Endothelial cell of umbilical vein (primary cell): ENCODE data around the gene IQGAP1. TPM values are rescaled to one million over a fixed set of nuclear protein-coding genes. Genes with fewer than 3 reads are reported as not detected.

Experiments
- BruUV-seq: library from RNA; stranded (reverse); fragments of 400-500 nt; replicated peaks from 2 replicates; lab custom pipeline; 2021; lab: Mats Ljungman, UMichigan
- CTCF ChIA-PET: fragments of 300-600, 350-600 bp; sonication (Branson Sonifier 250); formaldehyde crosslinking; loops from one replicate; lab custom pipeline; 2021; ENCODE audit warnings: antibody characterized with exemption, inconsistent platforms; lab: Charles Lee
- POLR2A ChIA-PET: fragments of 300-600, 350-600 bp; sonication (Branson Sonifier 250); formaldehyde crosslinking; loops from one replicate; lab custom pipeline; 2021; ENCODE audit warnings: antibody characterized with exemption, inconsistent platforms; lab: Charles Lee
- DNase-seq: peaks from one replicate; pipeline ENCODE4 v3.0.0-alpha.2; 2011; ENCODE audit warnings: low read depth, low spot score
- FAIRE-seq: peaks from 2 replicates; lab custom pipeline; 2011; peaks lifted over from hg19 to GRCh38; lab: Jason Lieb, UNC
- H2AFZ ChIP-seq: 2 replicates; pipeline ENCODE4 v1.6.0; 2012; ENCODE audit warnings: low read depth, low read length, control low read depth, inconsistent platforms
- H3K27ac ChIP-seq: 2 replicates; pipeline ENCODE4 v1.5.1; 2011; ENCODE audit warnings: low read depth, mild to moderate bottlenecking, control low read depth, low read length, moderate library complexity; ENCODE audit not compliant: insufficient read depth
- H3K27me3 ChIP-seq, 2 experiments: 2 replicates each; pipeline versions ENCODE4 v1.6.0 to v1.6.1; 2011; ENCODE audit warnings: low read length in 2 of 2, mixed read lengths in 1 of 2; ENCODE audit not compliant: control insufficient read depth in 2 of 2, insufficient read depth in 2 of 2
- H3K36me3 ChIP-seq, 2 experiments: 2 replicates in 1 of 2; 3 replicates in 1 of 2; pipeline ENCODE4 v1.5.1; 2011; ENCODE audit warnings: low read length in 2 of 2, mild to moderate bottlenecking in 1 of 2, moderate library complexity in 1 of 2; ENCODE audit not compliant: control insufficient read depth in 2 of 2, insufficient read depth in 2 of 2; ENCODE audit errors: extremely low read depth in 1 of 2
- H3K4me1 ChIP-seq: 3 replicates; pipeline ENCODE4 v1.5.1; 2011; ENCODE audit warnings: mild to moderate bottlenecking, low read length; ENCODE audit not compliant: control insufficient read depth, insufficient read depth; ENCODE audit errors: extremely low read depth
- H3K4me2 ChIP-seq: 2 replicates; pipeline ENCODE4 v1.6.1; 2011; ENCODE audit warnings: low read length, control low read depth, mixed read lengths; ENCODE audit not compliant: insufficient read depth
- H3K4me3 ChIP-seq, 3 experiments: fragments of 200-600 bp in 1 of 3; sonication (generic), shearing (Covaris generic) in 1 of 3; replicated peaks in 1 of 3; 2 replicates each; pipeline ENCODE4 v1.5.1; 2011 to 2016; ENCODE audit warnings: control low read depth in 3 of 3, low read length in 3 of 3, mild to moderate bottlenecking in 2 of 3, inconsistent platforms in 1 of 3, low read depth in 1 of 3, moderate library complexity in 1 of 3; ENCODE audit not compliant: insufficient read depth in 1 of 3
- H3K79me2 ChIP-seq: 2 replicates; pipeline ENCODE4 v1.6.0; 2012; ENCODE audit warnings: low read length, inconsistent platforms; ENCODE audit not compliant: control insufficient read depth, insufficient read depth
- H3K9ac ChIP-seq: replicated peaks from 2 replicates; pipeline ENCODE3; 2011; ENCODE audit warnings: low read length, control low read depth; ENCODE audit not compliant: insufficient read depth; ENCODE audit errors: extremely low read depth
- H3K9me1 ChIP-seq: replicated peaks from 3 replicates; pipeline ENCODE4 v1.6.0; 2011; ENCODE audit warnings: mild to moderate bottlenecking, low read length; ENCODE audit not compliant: control insufficient read depth, insufficient read depth; ENCODE audit errors: extremely low read depth
- H3K9me3 ChIP-seq: replicated peaks from 2 replicates; pipeline ENCODE4 v1.5.1; 2012; ENCODE audit warnings: low read length, inconsistent platforms; ENCODE audit not compliant: control insufficient read depth, insufficient read depth
- H4K20me1 ChIP-seq: replicated peaks from 2 replicates; pipeline ENCODE3; 2011; ENCODE audit warnings: mild to moderate bottlenecking, low read length; ENCODE audit not compliant: control insufficient read depth, insufficient read depth; ENCODE audit errors: extremely low read depth
- CTCF ChIP-seq, 2 donors: IDR thresholded peaks; 1 replicate in 1 of 2; 2 replicates in 1 of 2; pipeline ENCODE4 v1.5.1; 2011; ENCODE audit warnings: low read length in 2 of 2, mild to moderate bottlenecking in 2 of 2, moderate library complexity in 2 of 2, control low read depth in 1 of 2, inconsistent platforms in 1 of 2, low read depth in 1 of 2; ENCODE audit not compliant: insufficient read depth in 1 of 2; ENCODE audit errors: extremely low read depth in 1 of 2
- EZH2 ChIP-seq: IDR thresholded peaks from 2 replicates; pipeline ENCODE4 v1.6.1; 2012; ENCODE audit warnings: borderline replicate concordance, low read depth, mild to moderate bottlenecking, moderate library complexity, low read length, inconsistent platforms; ENCODE audit not compliant: severe bottlenecking
- FOS ChIP-seq: IDR thresholded peaks from 2 replicates; pipeline ENCODE4 v1.6.1; 2011; ENCODE audit warnings: mild to moderate bottlenecking, low read length, moderate library complexity, borderline replicate concordance; ENCODE audit not compliant: insufficient read depth
- GATA2 ChIP-seq: IDR thresholded peaks from 2 replicates; pipeline ENCODE4 v1.7.0; 2011; ENCODE audit warnings: low read depth, mild to moderate bottlenecking, moderate library complexity, mixed read lengths, low read length; ENCODE audit not compliant: insufficient read length, insufficient read depth
- JUN ChIP-seq: IDR thresholded peaks from 2 replicates; pipeline ENCODE4 v1.6.1; 2011; ENCODE audit warnings: borderline replicate concordance, low read depth; ENCODE audit not compliant: insufficient read length, insufficient read depth
- MAX ChIP-seq: IDR thresholded peaks from 2 replicates; pipeline ENCODE4 v1.6.1; 2011; ENCODE audit not compliant: insufficient read depth, insufficient read length
- MYC ChIP-seq: IDR thresholded peaks from one replicate; pipeline ENCODE4 v1.6.1; 2011; ENCODE audit warnings: mild to moderate bottlenecking, low read depth, low read length
- POLR2A ChIP-seq: IDR thresholded peaks from 2 replicates; pipeline ENCODE4 v1.6.1; 2012; ENCODE audit warnings: low read depth, mild to moderate bottlenecking, control low read depth, low read length
- POLR2AphosphoS5 ChIP-seq: IDR thresholded peaks from 2 replicates; pipeline ENCODE4 v1.6.1; 2012; ENCODE audit warnings: low read depth, mild to moderate bottlenecking, control low read depth, low read length, moderate library complexity; ENCODE audit not compliant: insufficient read depth
- dilution Hi-C: fragments of 300-500 bp; cut with MboI; formaldehyde crosslinking; loops from one replicate; pipeline ENCODE4 v1.15.0; 2019; ENCODE audit warnings: low sequenced_read_pairs; ENCODE audit not compliant: extremely low pct_ligation_motif_present
- intact Hi-C: fragments of 100-400 bp; cut with micrococcal nuclease; formaldehyde crosslinking; loops from one replicate; pipeline ENCODE4 v1.10.0; 2022
- polyA plus RNA-seq, 4 experiments: library from polyadenylated mRNA; depleted of rRNA in 3 of 4; stranded (reverse) in 3 of 4; unstranded in 1 of 4; fragments of >200 nt; gene quantifications; 2 replicates each; pipeline versions ENCODE4 v1.2.1 to v1.2.3, GENCODE V29; 2011 to 2012; ENCODE audit warnings: missing spikeins in 1 of 4
- total RNA-seq: library from RNA; stranded (reverse); gene quantifications from 2 replicates; pipeline ENCODE4 v1.2.3, GENCODE V29; 2021

Gene IQGAP1
- total and polyA plus RNA-seq, 2 donors (not counting 3 experiments of a cell fraction or from before 2014, with no cell fraction given), result 82.2 to 258 TPM

GRCh38 chr15:90358124-90359033 is 29.7 kb upstream of the IQGAP1 start:
- POLR2A ChIA-PET, result no interaction called here
- dilution Hi-C loops, result no loop called here
- no peaks in the 10 kb centered on the region for H3K36me3 ChIP-seq
- FAIRE-seq, result peak; percentile 68
- no peaks in the 10 kb centered on the region for H4K20me1 ChIP-seq
- no TSS peak for BruUV-seq
- no peaks in the 10 kb centered on the region for H3K27me3 ChIP-seq
- no peak overlapping the region for H2AFZ ChIP-seq
- H3K9me1 ChIP-seq, result no peaks in the 10 kb centered on the region
- TF ChIP-seq MAX, result no peak
- TF ChIP-seq MYC, result no peak
- TF ChIP-seq POLR2AphosphoS5, result no peak
- no peak for TF ChIP-seq POLR2A
- peak; percentile 35 for TF ChIP-seq FOS
- TF ChIP-seq GATA2, result no peak
- no peak for TF ChIP-seq EZH2
- no peak for TF ChIP-seq CTCF (IDR thresholded peaks at IDR 0.05; ENCODE audit: extremely low read depth in 1 of 2, insufficient read depth in 1 of 2, low read depth in 1 of 2, low read length in 2 of 2)
- peak; percentile 65 for TF ChIP-seq JUN
- CTCF ChIA-PET, result interaction anchor here (0.6 to 1.6 kb wide), 2 partner anchors 44 to 123 kb away, joined by 3 read pairs; no protein-coding TSS in a partner anchor
- H3K4me2 ChIP-seq, result no peak overlapping the region
- H3K4me1 ChIP-seq, result peaks cover 17% of the 10 kb centered on the region
- no peak overlapping the region for H3K27ac ChIP-seq
- H3K9me3 ChIP-seq, result no peaks in the 10 kb centered on the region
- intact Hi-C loops, result no loop called here
- H3K79me2 ChIP-seq, result no peaks in the 10 kb centered on the region
- H3K4me3 ChIP-seq, result no peak overlapping the region
- H3K9ac ChIP-seq, result no peak overlapping the region
- DNase-seq, result peak; percentile 50
